ENCODE data around the gene ZC3H15.

DNA sequence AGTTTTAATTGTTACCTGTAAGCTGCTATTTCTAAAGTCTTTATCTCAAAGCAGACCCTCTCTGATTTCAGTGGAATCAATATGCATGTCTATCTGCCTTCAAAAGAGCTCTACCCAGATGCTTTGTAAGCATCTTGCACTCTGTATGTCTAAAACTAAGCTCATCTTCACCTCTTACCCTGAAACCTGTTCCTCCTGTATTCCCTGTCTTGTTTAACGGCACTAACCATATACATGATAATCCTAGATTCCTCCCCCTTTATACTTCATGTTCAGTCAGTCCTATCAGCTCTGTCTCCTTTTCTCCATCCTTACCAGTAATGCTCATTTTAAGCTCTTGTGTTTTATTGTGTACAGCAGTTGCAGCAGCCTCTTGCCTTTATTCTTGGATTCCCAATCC lies 12.8 kb downstream of the ZC3H15 start:
- TF ChIP-seq, protein P1, sequence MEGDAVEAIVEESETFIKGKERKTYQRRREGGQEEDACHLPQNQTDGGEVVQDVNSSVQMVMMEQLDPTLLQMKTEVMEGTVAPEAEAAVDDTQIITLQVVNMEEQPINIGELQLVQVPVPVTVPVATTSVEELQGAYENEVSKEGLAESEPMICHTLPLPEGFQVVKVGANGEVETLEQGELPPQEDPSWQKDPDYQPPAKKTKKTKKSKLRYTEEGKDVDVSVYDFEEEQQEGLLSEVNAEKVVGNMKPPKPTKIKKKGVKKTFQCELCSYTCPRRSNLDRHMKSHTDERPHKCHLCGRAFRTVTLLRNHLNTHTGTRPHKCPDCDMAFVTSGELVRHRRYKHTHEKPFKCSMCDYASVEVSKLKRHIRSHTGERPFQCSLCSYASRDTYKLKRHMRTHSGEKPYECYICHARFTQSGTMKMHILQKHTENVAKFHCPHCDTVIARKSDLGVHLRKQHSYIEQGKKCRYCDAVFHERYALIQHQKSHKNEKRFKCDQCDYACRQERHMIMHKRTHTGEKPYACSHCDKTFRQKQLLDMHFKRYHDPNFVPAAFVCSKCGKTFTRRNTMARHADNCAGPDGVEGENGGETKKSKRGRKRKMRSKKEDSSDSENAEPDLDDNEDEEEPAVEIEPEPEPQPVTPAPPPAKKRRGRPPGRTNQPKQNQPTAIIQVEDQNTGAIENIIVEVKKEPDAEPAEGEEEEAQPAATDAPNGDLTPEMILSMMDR (IDR thresholded peaks at IDR 0.05; ENCODE audit: low read depth, low read length, poor library complexity, severe bottlenecking): no peak
- no peak for TF ChIP-seq EZH2phosphoT487 (IDR thresholded peaks at IDR 0.05; ENCODE audit: borderline replicate concordance, low read length)
